Activated CD8-positive, alpha-beta memory T cell treated with anti-CD3 and anti-CD28 coated beads for 48 hours (primary cell): ENCODE results near the gene USP32.
A peak's percentile ranks its signal among the peaks of the same experiment; 100 is the strongest.
"Not testable (repeated sequence)": the region's sequence is repeated elsewhere in the genome, so short reads cannot be mapped to it uniquely, and the experiment has no call there.

Source experiments
- DNase-seq, 3 experiments: peaks; one replicate each; pipeline ENCODE4 v3.0.0-alpha.2; 2020; ENCODE audit warnings: low read depth in 2 of 3, low spot score in 2 of 3

USP32 gene

GRCh38 chr17:60392042-60392844 is at the start of gene USP32:
Gene USP32 (minus strand): TSS chr17:60392133. CDS start chr17:60391939, 194 bp downstream.
- peak; percentile 89 to 97 (median 96) for DNase-seq

GRCh38 chr17:60439501-60439900 is 47.6 kb upstream of the USP32 start:
- DNase-seq: no peak

- DNase-seq: no peak
These were observed 44.7 kb upstream of the USP32 start for GRCh38 chr17:60436676-60437075.

- DNase-seq: no peak
These were observed 43.6 kb upstream of the USP32 start for GRCh38 chr17:60435244-60436167.

GRCh38 chr17:60433021-60433997 is 41.4 kb upstream of the USP32 start:
- DNase-seq: not testable (repeated sequence)

- not testable (repeated sequence) for DNase-seq
These were observed 38.6 kb upstream of the USP32 start for GRCh38 chr17:60430561-60430960.

GRCh38 chr17:60428491-60428890 is 36.6 kb upstream of the USP32 start:
- not testable (repeated sequence) for DNase-seq

- DNase-seq: no peak
These were observed 34.7 kb upstream of the USP32 start for GRCh38 chr17:60426596-60426995.

- DNase-seq: no peak
These were observed 33.7 kb upstream of the USP32 start for GRCh38 chr17:60425626-60426025.

GRCh38 chr17:60423865-60424264 is 31.9 kb upstream of the USP32 start:
- no peak for DNase-seq

- no peak for DNase-seq
These were observed 30.3 kb upstream of the USP32 start, which contains the start of gene CHCT1 for GRCh38 chr17:60422162-60422665. Gene CHCT1 (plus strand): TSS chr17:60422489. CDS start chr17:60422593, 104 bp downstream.

- DNase-seq: peak; percentile 50 to 65 (median 53)
These were observed 29.6 kb upstream of the USP32 start for GRCh38 chr17:60421273-60422161.

GRCh38 chr17:60419875-60420274 is 27.9 kb upstream of the USP32 start:
- not testable (repeated sequence) for DNase-seq

GRCh38 chr17:60419003-60419402 is 27.1 kb upstream of the USP32 start:
- DNase-seq: not testable (repeated sequence)

- DNase-seq: no peak
These were observed 24.5 kb upstream of the USP32 start for GRCh38 chr17:60416368-60416925.

- no peak for DNase-seq
These were observed 23.2 kb upstream of the USP32 start for GRCh38 chr17:60415146-60415545.

GRCh38 chr17:60412701-60413100 is 20.8 kb upstream of the USP32 start:
- DNase-seq: no peak

- no peak for DNase-seq
These were observed 18.1 kb upstream of the USP32 start for GRCh38 chr17:60410001-60410400.

- no peak for DNase-seq
These were observed 15.0 kb upstream of the USP32 start for GRCh38 chr17:60406887-60407286.
